Endothelial cell (in vitro differentiated cells): Measurements from ENCODE around the gene PEX10. TPM values are rescaled to one million over a fixed set of nuclear protein-coding genes. Genes with fewer than 3 reads are reported as not detected.

Experiments
- DNase-seq: peaks from one replicate; pipeline ENCODE4 v3.0.0; 2021; ENCODE audit warnings: low spot score
- H3K27ac Mint-ChIP-seq: one replicate; pipeline ENCODE4 v1.8.0; 2021; ENCODE audit warnings: mixed read lengths, inconsistent platforms; ENCODE audit not compliant: unreplicated experiment
- H3K27me3 Mint-ChIP-seq: one replicate; pipeline ENCODE4 v1.8.0; 2021; ENCODE audit warnings: mild to moderate bottlenecking, moderate library complexity, mixed read lengths, inconsistent platforms; ENCODE audit not compliant: unreplicated experiment
- H3K36me3 Mint-ChIP-seq: one replicate; pipeline ENCODE4 v1.8.0; 2021; ENCODE audit warnings: mild to moderate bottlenecking, low read depth, mixed read lengths, inconsistent platforms; ENCODE audit not compliant: unreplicated experiment
- H3K4me1 Mint-ChIP-seq: one replicate; pipeline ENCODE4 v1.8.0; 2021; ENCODE audit warnings: mild to moderate bottlenecking, mixed read lengths, inconsistent platforms; ENCODE audit not compliant: unreplicated experiment
- H3K4me3 Mint-ChIP-seq: one replicate; pipeline ENCODE4 v1.8.0; 2021; ENCODE audit warnings: mild to moderate bottlenecking, mixed read lengths, inconsistent platforms; ENCODE audit not compliant: unreplicated experiment
- H3K9me3 Mint-ChIP-seq: one replicate; pipeline ENCODE4 v1.8.0; 2021; ENCODE audit warnings: mixed read lengths, inconsistent platforms; ENCODE audit not compliant: unreplicated experiment
- CTCF ChIP-seq: fragments of 200-600 bp; sonication (generic); IDR thresholded peaks from one replicate; pipeline ENCODE4 v1.5.0; 2021; ENCODE audit warnings: antibody characterized with exemption; ENCODE audit not compliant: unreplicated experiment
- total RNA-seq: library from RNA; stranded (reverse); fragmentation: NEBNext Ultra II Directional; extraction: Animal tissue kit (Norgen Biotek cat#: 25700); gene quantifications from one replicate; pipeline ENCODE4 v1.2.1, GENCODE V29; 2021; ENCODE audit not compliant: unreplicated experiment

Gene PEX10
- total RNA-seq, 1 donor from 2014 or later = 25.4 TPM

GRCh38 chr1:2435746-2436355 lies 23.5 kb upstream of the PEX10 start:
- no peak for DNase-seq
- no peaks in the 10 kb centered on the region for H3K36me3 Mint-ChIP-seq
- no peak overlapping the region for H3K4me3 Mint-ChIP-seq
- H3K27me3 Mint-ChIP-seq = peaks cover 13% of the 10 kb centered on the region
- no peaks in the 10 kb centered on the region for H3K4me1 Mint-ChIP-seq
- H3K9me3 Mint-ChIP-seq = no peaks in the 10 kb centered on the region
- no peak overlapping the region for H3K27ac Mint-ChIP-seq
- no peak for TF ChIP-seq CTCF

GRCh38 chr1:2435091-2435490 lies 22.7 kb upstream of the PEX10 start:
- Mint-ChIP-seq H3K36me3 (no peaks in the 10 kb centered on the region), H3K4me3 (no peak overlapping the region), H3K4me1 (no peaks in the 10 kb centered on the region), H3K27ac (no peak overlapping the region), H3K27me3 (peaks cover 10% of the 10 kb centered on the region), H3K9me3 (no peaks in the 10 kb centered on the region)
- no peak for DNase-seq
- no peak for TF ChIP-seq CTCF

DNA sequence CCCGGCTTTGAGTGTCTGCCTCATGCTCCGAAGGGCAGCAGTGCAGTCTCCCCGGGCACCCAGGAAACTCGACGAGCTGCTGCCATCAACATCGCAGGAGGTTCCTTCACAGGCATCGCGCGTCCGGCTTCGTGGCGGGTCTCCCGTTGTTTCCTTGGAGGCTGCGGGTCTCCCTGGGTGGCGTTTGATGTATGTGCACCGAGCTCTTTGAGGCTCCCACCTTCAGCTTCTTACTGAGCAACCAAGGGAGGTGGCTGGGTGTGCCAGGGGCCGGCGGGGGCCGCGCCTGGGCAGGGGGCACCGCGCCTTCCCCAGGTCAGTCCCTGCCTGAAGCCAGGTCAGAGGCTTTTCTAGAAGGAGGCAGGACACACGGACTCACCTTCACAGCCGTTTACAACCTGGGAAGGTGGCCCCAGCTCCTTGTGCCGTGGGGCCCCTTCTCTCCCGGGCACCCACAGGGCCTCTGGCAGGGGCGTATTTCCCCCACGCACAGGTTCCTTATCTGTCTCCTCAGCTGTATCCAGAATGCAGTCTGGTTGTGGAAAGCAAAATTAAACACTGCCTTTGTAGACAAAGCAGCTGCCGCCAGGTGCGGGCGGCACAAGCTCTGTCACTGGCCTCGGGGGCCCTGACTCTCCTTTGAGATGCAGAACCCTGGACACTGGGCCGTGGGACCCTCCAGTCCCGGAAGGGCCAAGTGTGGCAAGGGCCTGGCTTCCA lies 21.7 kb upstream of the PEX10 start:
- H3K4me1 Mint-ChIP-seq = no peaks in the 10 kb centered on the region
- no peak for TF ChIP-seq CTCF
- H3K9me3 Mint-ChIP-seq = no peaks in the 10 kb centered on the region
- no peak overlapping the region for H3K4me3 Mint-ChIP-seq
- no peaks in the 10 kb centered on the region for H3K36me3 Mint-ChIP-seq
- no peak for DNase-seq
- peaks cover 4% of the 10 kb centered on the region for H3K27me3 Mint-ChIP-seq
- no peak overlapping the region for H3K27ac Mint-ChIP-seq

DNA sequence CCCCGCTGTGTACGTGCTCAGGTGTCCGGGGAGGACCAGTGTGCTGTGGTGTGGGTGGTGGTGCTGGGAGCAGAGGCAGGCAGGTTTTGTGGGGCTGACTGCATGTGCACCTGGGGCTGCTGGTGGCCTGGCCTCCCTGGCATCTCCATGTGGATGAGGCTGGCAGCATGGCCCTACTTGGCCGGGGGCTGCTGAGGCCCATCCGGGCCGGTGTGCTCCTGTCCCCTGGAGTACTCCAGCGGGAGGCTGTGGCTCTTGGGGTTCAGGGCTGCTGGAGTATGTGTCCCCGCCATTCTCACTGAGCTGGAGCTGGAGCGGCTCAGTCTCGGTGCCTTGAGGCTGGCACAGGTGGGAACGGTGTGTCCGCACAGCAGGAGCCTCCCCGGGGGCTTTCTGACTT lies 20.8 kb upstream of the PEX10 start:
- TF ChIP-seq CTCF = no peak
- H3K4me1 Mint-ChIP-seq = no peaks in the 10 kb centered on the region
- peaks cover 4% of the 10 kb centered on the region for H3K27me3 Mint-ChIP-seq
- H3K9me3 Mint-ChIP-seq = no peaks in the 10 kb centered on the region
- H3K4me3 Mint-ChIP-seq = no peak overlapping the region
- no peaks in the 10 kb centered on the region for H3K36me3 Mint-ChIP-seq
- no peak overlapping the region for H3K27ac Mint-ChIP-seq
- DNase-seq = no peak

- no peak for DNase-seq
- Mint-ChIP-seq H3K27ac (no peak overlapping the region), H3K27me3 (peaks cover 4% of the 10 kb centered on the region), H3K4me3 (no peak overlapping the region), H3K4me1 (no peaks in the 10 kb centered on the region), H3K9me3 (no peaks in the 10 kb centered on the region), H3K36me3 (no peaks in the 10 kb centered on the region)
- TF ChIP-seq CTCF = no peak
Observed at GRCh38 chr1:2432441-2432844, 20.1 kb upstream of the PEX10 start.
